ENCODE results near the gene FCHSD1.

The FCHSD1 gene

GRCh38 chr5:141623186-141623585 lies 28.0 kb downstream of the FCHSD1 start:
- Histone ChIP-seq H3K4me3 (ENCODE audit: low read length, poor library complexity, severe bottlenecking) (no peak overlapping the region), H3F3A (ENCODE audit: low read depth) (no peaks in the 10 kb centered on the region), H3K36me3 (ENCODE audit: insufficient read depth, low read length) (peaks cover 63% of the 10 kb centered on the region; the same call in 1 of the 2 replicates), H2AFZ (ENCODE audit: low read length) (no peak overlapping the region), H4K20me1 (ENCODE audit: insufficient read depth, low read length, poor library complexity, severe bottlenecking) (peaks cover 4% of the 10 kb centered on the region), H3K9ac (ENCODE audit: low read depth, low read length, poor library complexity, severe bottlenecking) (no peak overlapping the region), H3K9me2 (replicated peaks; ENCODE audit: low read depth, low read length) (no peaks in the 10 kb centered on the region), H3K79me2 (ENCODE audit: insufficient read depth, low read length) (peaks cover 5% of the 10 kb centered on the region), H3K4me1 (ENCODE audit: insufficient read depth, low read length, poor library complexity, severe bottlenecking) (peaks cover 8% of the 10 kb centered on the region), H3K4me2 (ENCODE audit: low read depth, low read length, poor library complexity, severe bottlenecking) (peak overlapping the region; percentile 1), H3K27me3 (ENCODE audit: insufficient read depth, low read length, poor library complexity, severe bottlenecking) (no peaks in the 10 kb centered on the region), H3K9me3 (ENCODE audit: insufficient read depth, low read depth, low read length) (no peaks in the 10 kb centered on the region)
- TF ChIP-seq CTCF (conservative IDR thresholded peaks at IDR 0.05; ENCODE audit: low read length), result no peak

- Histone ChIP-seq H3K4me2 (ENCODE audit: low read depth, low read length, poor library complexity, severe bottlenecking) (peak within 1 kb of the TSS; percentile 90), H2AFZ (ENCODE audit: low read length) (peak within 1 kb of the TSS; percentile 15; the same call in 1 of the 2 replicates), H3F3A (ENCODE audit: low read depth) (no peaks in the 10 kb centered on the region), H4K20me1 (ENCODE audit: insufficient read depth, low read length, poor library complexity, severe bottlenecking) (peaks cover 39% of the 10 kb centered on the region), H3K36me3 (ENCODE audit: insufficient read depth, low read length) (peaks cover 27% of the 10 kb centered on the region; the same call in 1 of the 2 replicates), H3K9ac (ENCODE audit: low read depth, low read length, poor library complexity, severe bottlenecking) (peak within 1 kb of the TSS; percentile 76), H3K27me3 (ENCODE audit: insufficient read depth, low read length, poor library complexity, severe bottlenecking) (no peaks in the 10 kb centered on the region), H3K79me2 (ENCODE audit: insufficient read depth, low read length) (peaks cover 48% of the 10 kb centered on the region), H3K9me3 (ENCODE audit: insufficient read depth, low read depth, low read length) (no peaks in the 10 kb centered on the region), H3K9me2 (replicated peaks; ENCODE audit: low read depth, low read length) (no peaks in the 10 kb centered on the region), H3K4me3 (ENCODE audit: low read length, poor library complexity, severe bottlenecking) (peak within 1 kb of the TSS; percentile 79), H3K4me1 (ENCODE audit: insufficient read depth, low read length, poor library complexity, severe bottlenecking) (peaks cover 38% of the 10 kb centered on the region)
- TF ChIP-seq EZH2phosphoT487 (IDR thresholded peaks at IDR 0.05; ENCODE audit: borderline replicate concordance) (no peak), CTCF (conservative IDR thresholded peaks at IDR 0.05; ENCODE audit: low read length) (peak; percentile 94)
Measured at GRCh38 chr5:141618804-141619554, 32.2 kb downstream of the FCHSD1 start, which contains the start of gene DIAPH1. TSS of gene DIAPH1 (minus strand) at chr5:141619000. CDS start at chr5:141618914, 86 bp downstream.

GRCh38 chr5:141618030-141618803 lies 33.0 kb downstream of the FCHSD1 start:
- H3K9me2 ChIP-seq (replicated peaks; ENCODE audit: low read depth, low read length), result no peaks in the 10 kb centered on the region
- peak overlapping the region; percentile 79 for H3K4me3 ChIP-seq (ENCODE audit: low read length, poor library complexity, severe bottlenecking)
- H3K9me3 ChIP-seq (ENCODE audit: insufficient read depth, low read depth, low read length), result no peaks in the 10 kb centered on the region
- peaks cover 41% of the 10 kb centered on the region for H3K4me1 ChIP-seq (ENCODE audit: insufficient read depth, low read length, poor library complexity, severe bottlenecking)
- H3K4me2 ChIP-seq (ENCODE audit: low read depth, low read length, poor library complexity, severe bottlenecking), result peak overlapping the region; percentile 90
- no peaks in the 10 kb centered on the region for H3K27me3 ChIP-seq (ENCODE audit: insufficient read depth, low read length, poor library complexity, severe bottlenecking)
- peaks cover 55% of the 10 kb centered on the region for H3K79me2 ChIP-seq (ENCODE audit: insufficient read depth, low read length)
- TF ChIP-seq EZH2phosphoT487 (IDR thresholded peaks at IDR 0.05; ENCODE audit: borderline replicate concordance) (no peak), CTCF (conservative IDR thresholded peaks at IDR 0.05; ENCODE audit: low read length) (no peak)
- peaks cover 46% of the 10 kb centered on the region for H4K20me1 ChIP-seq (ENCODE audit: insufficient read depth, low read length, poor library complexity, severe bottlenecking)
- peak overlapping the region; percentile 76 for H3K9ac ChIP-seq (ENCODE audit: low read depth, low read length, poor library complexity, severe bottlenecking)
- peaks cover 27% of the 10 kb centered on the region; the same call in 1 of the 2 replicates for H3K36me3 ChIP-seq (ENCODE audit: insufficient read depth, low read length)
- peak overlapping the region; percentile 15; the same call in 1 of the 2 replicates for H2AFZ ChIP-seq (ENCODE audit: low read length)
- no peaks in the 10 kb centered on the region for H3F3A ChIP-seq (ENCODE audit: low read depth)

Data from Loucy (cell line).